ENCODE data around the gene BCORL1. TPM values are rescaled to one million over a fixed set of nuclear protein-coding genes. Genes with fewer than 3 reads are reported as not detected.

BCORL1 gene
- total RNA-seq, 2 donors from 2014 or later = 8.5 to 22.3 TPM

DNA sequence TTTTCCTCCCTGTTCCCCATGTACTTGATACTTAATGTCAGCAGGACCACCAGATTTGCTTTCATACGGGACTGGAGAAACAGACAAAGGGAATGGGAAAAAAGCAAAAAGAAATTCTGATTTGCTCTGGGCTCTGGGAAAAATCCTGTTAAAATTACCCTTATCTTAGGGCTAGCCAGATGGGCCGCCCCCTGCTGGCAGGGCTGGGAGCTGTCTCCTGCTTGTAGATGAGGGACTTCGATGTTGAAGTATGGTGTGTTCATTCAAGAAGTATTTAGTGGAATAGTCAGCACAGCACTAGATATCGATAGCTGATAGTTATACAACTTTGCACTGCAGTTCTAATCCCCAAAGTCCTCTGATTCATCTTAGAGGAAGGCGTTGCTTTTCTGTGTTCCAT is 45.8 kb downstream of the BCORL1 start:
- Histone ChIP-seq H3K9me3 (no peaks in the 10 kb centered on the region), H3K4me1 (ENCODE audit: control insufficient read depth in 1 of 2, low read depth in 2 of 2) (no peaks in the 10 kb centered on the region), H3K36me3 (peaks cover 19% of the 10 kb centered on the region), H3K27me3 (replicated peaks; ENCODE audit: insufficient read depth) (no peaks in the 10 kb centered on the region), H3K27ac (no peak overlapping the region), H3K4me3 (no peak overlapping the region)
- no peak for ATAC-seq (ENCODE audit: insufficient number of reproducible peaks, low FRiP score, low read depth)
- DNase-seq (ENCODE audit: low spot score) = no peak
- TF ChIP-seq, protein P1, sequence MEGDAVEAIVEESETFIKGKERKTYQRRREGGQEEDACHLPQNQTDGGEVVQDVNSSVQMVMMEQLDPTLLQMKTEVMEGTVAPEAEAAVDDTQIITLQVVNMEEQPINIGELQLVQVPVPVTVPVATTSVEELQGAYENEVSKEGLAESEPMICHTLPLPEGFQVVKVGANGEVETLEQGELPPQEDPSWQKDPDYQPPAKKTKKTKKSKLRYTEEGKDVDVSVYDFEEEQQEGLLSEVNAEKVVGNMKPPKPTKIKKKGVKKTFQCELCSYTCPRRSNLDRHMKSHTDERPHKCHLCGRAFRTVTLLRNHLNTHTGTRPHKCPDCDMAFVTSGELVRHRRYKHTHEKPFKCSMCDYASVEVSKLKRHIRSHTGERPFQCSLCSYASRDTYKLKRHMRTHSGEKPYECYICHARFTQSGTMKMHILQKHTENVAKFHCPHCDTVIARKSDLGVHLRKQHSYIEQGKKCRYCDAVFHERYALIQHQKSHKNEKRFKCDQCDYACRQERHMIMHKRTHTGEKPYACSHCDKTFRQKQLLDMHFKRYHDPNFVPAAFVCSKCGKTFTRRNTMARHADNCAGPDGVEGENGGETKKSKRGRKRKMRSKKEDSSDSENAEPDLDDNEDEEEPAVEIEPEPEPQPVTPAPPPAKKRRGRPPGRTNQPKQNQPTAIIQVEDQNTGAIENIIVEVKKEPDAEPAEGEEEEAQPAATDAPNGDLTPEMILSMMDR (IDR thresholded peaks at IDR 0.05) = peak; percentile 52

DNA sequence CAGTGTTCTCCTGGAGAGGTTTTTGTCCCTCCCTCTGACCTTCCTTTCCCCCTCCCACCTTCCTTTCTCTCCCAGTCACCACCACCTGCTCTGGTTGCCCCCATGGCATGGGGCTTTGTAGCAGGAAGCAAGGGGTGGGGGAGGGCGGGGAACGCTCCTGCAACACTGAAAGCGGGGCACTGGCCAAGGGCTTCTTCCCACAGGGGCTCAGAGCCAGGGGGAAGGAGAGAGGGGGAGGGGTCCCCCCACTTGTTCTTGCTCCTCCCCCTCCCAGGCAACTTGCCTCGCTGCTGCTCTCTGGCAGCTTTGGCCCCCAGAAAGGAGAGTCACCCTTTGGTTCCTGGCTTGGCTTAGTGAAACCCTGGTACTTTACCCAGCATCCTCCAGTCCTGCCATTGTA is 48.4 kb downstream of the BCORL1 start:
- TF ChIP-seq, protein P1 (IDR thresholded peaks at IDR 0.05) = no peak
- H3K4me3 ChIP-seq = no peak overlapping the region
- DNase-seq (ENCODE audit: low spot score) = no peak
- H3K27ac ChIP-seq = no peak overlapping the region
- no peaks in the 10 kb centered on the region for H3K4me1 ChIP-seq (ENCODE audit: control insufficient read depth in 1 of 2, low read depth in 2 of 2)
- ATAC-seq (ENCODE audit: insufficient number of reproducible peaks, low FRiP score, low read depth) = no peak
- no peaks in the 10 kb centered on the region for H3K27me3 ChIP-seq (replicated peaks; ENCODE audit: insufficient read depth)
- no peaks in the 10 kb centered on the region for H3K9me3 ChIP-seq
- peaks cover 22% of the 10 kb centered on the region for H3K36me3 ChIP-seq

DNA sequence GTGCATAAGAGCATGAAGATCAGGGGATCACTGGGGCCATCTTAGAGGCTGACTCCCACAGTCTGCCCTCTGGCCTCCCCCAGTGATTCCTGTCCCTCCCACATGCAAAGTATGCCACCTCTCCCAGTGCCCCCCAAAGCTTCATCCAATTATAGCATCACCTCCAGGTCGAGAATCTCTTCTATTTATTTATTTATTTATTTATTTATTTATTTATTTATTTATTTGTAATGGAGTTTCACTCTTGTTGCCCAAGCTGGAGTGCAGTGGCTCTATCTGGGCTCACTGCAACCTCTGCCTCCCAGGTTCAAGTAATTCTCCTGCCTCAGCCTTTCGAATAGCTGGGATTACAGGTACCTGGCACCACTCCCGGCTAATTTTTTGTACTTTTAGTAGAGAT is 50.1 kb downstream of the BCORL1 start:
- no peaks in the 10 kb centered on the region for H3K4me1 ChIP-seq (ENCODE audit: control insufficient read depth in 1 of 2, low read depth in 2 of 2)
- peaks cover 23% of the 10 kb centered on the region for H3K36me3 ChIP-seq
- H3K9me3 ChIP-seq = no peaks in the 10 kb centered on the region
- TF ChIP-seq, protein P1 (IDR thresholded peaks at IDR 0.05) = no peak
- H3K27ac ChIP-seq = no peak overlapping the region
- no peaks in the 10 kb centered on the region for H3K27me3 ChIP-seq (replicated peaks; ENCODE audit: insufficient read depth)
- no peak overlapping the region for H3K4me3 ChIP-seq
- DNase-seq (ENCODE audit: low spot score) (no peak), ATAC-seq (ENCODE audit: insufficient number of reproducible peaks, low FRiP score, low read depth) (no peak)

DNA sequence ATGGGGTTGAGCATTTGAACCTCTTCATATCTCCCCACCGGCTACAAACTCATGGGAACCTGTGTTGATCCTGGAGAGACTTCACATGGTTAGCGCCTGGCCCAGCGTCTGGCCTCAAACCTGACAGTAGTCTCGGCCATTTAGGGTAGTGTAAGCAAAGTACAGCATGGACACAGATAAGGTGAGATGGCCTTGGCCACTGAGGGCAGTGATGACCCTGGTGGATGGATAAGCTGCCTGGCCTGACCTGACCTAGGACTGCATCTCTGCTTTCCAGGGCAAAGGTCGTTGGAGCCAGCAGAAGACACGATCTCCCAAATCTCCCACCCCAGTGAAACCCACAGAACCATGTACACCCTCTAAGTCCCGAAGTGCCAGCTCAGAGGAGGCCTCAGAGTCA is 51.7 kb downstream of the BCORL1 start:
- H3K4me1 ChIP-seq (ENCODE audit: control insufficient read depth in 1 of 2, low read depth in 2 of 2) = no peaks in the 10 kb centered on the region
- no peaks in the 10 kb centered on the region for H3K9me3 ChIP-seq
- TF ChIP-seq, protein P1 (IDR thresholded peaks at IDR 0.05) = no peak
- no peak overlapping the region for H3K27ac ChIP-seq
- peaks cover 26% of the 10 kb centered on the region for H3K36me3 ChIP-seq
- H3K4me3 ChIP-seq = no peak overlapping the region
- DNase-seq (ENCODE audit: low spot score) (no peak), ATAC-seq (ENCODE audit: insufficient number of reproducible peaks, low FRiP score, low read depth) (no peak)
- H3K27me3 ChIP-seq (replicated peaks; ENCODE audit: insufficient read depth) = no peaks in the 10 kb centered on the region

DNA sequence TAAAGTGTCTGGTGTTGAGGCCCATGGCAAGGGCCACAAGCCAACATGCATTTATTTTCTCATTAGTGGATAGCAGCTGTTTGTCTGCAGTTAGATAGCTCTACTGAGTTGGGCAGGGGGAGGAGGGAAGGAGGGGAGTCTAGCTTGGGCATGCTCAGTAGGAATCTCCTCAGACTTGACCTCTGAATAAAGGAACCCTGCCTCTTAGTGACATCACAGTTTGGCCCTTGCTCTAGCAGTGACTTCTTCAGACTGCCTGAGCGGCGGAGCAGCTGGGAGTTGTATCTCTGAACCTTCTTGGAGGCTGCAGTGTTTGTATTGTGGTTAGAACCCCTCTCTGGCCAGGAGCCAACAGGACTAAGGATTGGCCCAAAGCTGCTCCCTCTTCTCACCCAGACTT is 57.4 kb downstream of the BCORL1 start:
- ATAC-seq (ENCODE audit: insufficient number of reproducible peaks, low FRiP score, low read depth) (no peak), DNase-seq (ENCODE audit: low spot score) (no peak)
- H3K36me3 ChIP-seq = peaks cover 31% of the 10 kb centered on the region
- H3K27ac ChIP-seq = no peak overlapping the region
- H3K9me3 ChIP-seq = no peaks in the 10 kb centered on the region
- no peak overlapping the region for H3K4me3 ChIP-seq
- no peaks in the 10 kb centered on the region for H3K4me1 ChIP-seq (ENCODE audit: control insufficient read depth in 1 of 2, low read depth in 2 of 2)
- no peaks in the 10 kb centered on the region for H3K27me3 ChIP-seq (replicated peaks; ENCODE audit: insufficient read depth)
- TF ChIP-seq, protein P1 (IDR thresholded peaks at IDR 0.05) = no peak
